CD4-positive, alpha-beta T cell treated with Interferon gamma for 1 hour (primary cell): ENCODE data around the gene CCND3.

ENCODE experiments used
- DNase-seq: peaks from one replicate; pipeline ENCODE4 v3.0.0-alpha.2; 2020

CCND3 gene

GRCh38 chr6:41917528-41917927 lies 24.1 kb downstream of the CCND3 start:
- no peak for DNase-seq

DNA sequence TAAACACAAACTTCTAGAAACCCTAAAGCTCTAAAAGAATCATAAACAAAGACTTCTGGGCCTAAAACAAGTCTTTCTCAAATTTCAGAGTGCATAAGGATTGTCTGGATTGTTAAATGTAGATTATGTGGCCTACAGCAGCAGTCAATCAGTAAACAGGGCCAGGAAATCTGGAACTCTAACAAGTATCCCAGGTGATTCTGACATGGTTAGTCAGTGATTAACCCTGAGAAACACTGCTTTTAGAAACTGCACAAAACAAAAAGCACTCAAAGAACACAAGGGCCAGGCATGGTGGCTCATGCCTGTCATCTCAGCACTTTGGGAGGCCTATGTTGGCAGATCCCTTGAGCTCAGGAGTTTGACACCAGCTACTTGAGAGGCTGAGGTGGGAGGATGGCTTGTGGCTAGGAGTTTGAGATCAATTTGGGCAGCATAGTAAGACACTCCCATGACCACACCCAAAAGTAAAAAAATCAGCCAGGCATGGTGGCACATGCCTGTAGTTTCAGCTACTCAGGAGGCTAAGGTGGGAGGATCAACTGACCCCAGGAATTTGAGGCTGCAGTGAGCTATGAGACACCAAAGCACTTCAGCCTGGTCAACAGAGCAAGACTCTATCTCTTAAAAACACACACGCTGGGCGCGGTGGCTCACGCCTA lies 26.6 kb downstream of the CCND3 start:
- DNase-seq, result no peak

DNA sequence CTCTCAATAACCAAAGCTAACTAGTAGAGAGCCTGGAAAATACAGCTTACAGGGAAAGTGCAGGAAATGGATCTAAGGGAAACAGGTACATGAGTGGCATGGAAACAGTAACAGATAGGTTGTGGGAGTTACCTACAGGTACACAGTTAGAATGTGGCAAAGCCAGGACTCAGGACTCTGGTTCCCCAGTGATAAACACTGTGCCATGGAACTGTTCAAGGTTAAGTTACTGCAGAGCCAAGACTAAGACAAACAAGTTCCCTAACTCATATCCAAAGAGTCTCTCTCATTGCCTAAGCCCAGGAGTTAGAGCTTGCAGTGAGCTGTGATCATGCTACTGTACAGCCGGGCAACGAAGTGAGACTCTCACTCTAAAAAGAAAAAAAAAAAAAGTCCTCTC lies 27.3 kb downstream of the CCND3 start:
- DNase-seq, result no peak

GRCh38 chr6:41909727-41910126 lies 31.9 kb downstream of the CCND3 start:
- DNase-seq, result no peak

DNA sequence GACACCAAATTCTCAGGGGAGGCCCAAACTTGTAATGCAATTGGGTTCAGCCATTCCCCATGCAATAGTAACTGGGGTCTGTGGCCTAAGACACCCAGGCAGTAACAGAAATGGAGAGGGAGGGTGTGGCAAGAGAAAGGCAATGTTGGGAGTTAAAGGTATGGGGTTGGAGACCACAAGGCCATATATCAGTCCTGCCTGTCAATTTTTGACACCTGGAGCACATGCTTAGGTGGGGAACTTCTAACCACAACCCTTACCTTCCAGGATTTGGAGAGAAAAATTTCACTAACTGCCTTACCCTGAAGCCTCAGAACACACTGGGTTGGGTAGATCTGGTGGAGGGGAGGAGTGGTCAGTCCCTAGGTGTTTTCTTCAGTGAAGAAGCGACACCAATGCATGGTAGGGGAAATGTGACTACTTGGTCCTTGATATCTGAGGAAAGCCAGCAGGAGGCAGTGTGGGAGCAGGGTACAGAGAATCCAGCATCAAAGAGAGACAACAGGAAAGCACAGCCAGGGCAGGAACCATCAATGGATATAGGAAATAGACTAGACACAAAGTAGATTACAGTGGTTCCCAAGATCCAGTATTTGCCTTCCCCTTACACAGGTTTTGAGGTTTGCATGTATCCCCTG lies 39.6 kb downstream of the CCND3 start:
- DNase-seq, result peak; percentile 62

- DNase-seq, result no peak
Measured at GRCh38 chr6:41900861-41901260, 40.7 kb downstream of the CCND3 start.

DNA sequence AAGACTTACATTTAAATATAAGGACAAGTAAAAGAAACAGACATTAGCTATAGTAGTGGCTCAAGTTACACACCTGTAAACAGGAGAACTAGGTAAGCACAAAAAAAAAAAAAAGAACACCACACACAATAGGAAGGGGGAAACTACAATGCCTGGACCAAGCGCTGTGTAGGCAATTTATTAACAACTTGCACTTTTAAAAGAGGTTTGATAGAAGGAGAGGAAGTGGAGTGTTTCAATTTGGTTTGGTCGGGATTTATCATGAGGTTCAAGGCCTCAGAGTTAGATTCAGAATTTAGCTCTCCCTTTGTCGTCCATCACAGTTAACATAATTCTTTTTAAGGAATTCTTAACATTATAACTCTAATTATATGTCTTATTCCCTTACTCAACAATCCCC lies 45.3 kb downstream of the CCND3 start:
- no peak for DNase-seq

- DNase-seq, result peak; percentile 86
Measured at GRCh38 chr6:41895300-41896233, 46.0 kb downstream of the CCND3 start, which contains the start of gene USP49. USP49 (minus strand) TSS chr6:41895375; CDS start chr6:41806983, 88,392 bp downstream.

DNA sequence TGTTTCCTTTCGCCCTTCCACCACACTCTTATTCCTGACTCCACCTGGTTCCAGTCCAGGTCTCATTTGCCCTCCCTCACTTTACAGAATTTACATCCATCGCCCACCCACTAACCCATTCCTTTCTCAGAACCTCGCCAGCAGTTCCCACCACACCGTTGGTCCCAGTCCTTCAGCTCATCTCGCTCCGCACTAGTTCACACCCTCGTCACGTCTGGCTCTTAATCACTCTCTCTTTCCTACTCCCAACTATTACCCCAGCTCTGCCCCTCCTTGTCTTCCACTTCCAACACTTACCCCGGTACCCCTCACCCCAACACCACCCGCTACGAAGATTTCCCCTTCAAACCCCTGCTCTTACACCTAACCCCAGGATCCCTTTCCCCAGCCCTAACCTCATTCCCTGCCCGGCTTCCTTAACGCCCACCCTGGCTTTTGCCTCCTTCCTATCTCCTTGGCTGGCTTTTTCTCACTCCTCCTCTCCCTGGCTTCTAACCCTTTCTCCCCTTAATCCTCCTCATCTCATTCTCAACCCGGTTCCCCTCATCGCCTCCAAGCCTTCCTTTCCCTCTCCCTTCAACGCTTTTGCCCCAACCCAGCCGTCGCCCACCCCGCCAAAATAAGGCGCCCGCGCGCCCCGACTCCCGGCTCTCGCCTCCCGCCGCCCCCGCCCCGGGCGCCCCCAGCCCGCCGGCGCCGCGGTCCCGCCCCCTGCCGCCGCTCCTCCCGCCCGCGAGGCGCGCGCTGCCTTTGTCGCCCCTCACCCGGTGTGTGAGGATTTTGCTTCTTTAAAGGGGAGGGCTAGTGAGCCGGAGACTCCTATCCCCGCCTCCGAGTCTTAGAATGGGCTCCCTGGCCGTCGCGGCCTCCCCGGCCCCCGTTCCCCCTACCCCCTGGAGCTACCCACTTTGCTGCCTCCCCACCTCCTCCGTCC lies 47.0 kb downstream of the CCND3 start:
- DNase-seq, result no peak

GRCh38 chr6:41892921-41893564 lies 48.6 kb downstream of the CCND3 start:
- DNase-seq, result no peak

DNA sequence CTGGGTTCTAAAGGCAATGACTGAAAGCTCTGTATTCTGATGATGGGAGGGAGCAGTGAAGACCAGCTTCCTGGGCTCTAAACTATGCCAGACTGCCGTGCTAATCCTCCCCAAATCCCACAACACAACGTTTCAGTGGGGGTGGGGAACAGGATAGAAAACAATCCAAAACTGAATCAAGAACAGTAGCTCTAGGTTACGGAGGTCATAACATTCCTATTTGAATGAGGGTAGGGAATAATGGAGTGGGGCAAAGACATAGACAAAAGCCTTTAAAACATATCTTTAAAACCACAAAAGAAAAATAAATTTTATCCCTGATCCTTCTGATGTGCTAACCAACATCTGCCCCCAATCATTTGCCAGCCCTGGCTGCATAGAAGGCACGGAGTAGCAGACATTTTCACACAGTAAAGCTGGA lies 54.3 kb downstream of the CCND3 start:
- DNase-seq, result no peak

DNA sequence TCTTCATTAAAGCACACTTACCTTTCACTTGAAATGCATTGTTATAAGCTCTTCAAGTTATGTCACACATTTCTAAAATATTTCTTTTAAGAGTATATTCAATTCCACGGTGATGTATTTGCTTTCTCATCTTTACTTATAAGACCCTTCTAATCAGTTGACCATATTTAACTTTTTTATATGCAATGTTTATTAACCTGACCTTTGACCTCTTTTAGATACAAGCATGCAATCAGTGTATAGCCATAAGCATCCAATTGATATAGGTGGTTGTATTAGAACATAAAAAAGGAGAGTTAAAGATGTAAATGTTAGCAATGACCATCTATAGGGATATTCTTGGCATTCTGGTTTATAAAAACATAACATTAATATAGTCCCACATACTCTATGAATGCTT lies 55.7 kb downstream of the CCND3 start:
- no peak for DNase-seq

- DNase-seq, result no peak
Measured at GRCh38 chr6:41884957-41885356, 56.7 kb downstream of the CCND3 start.
